Chondrocyte (in vitro differentiated cells): ENCODE results near the gene RIC8B. TPM values are rescaled to one million over a fixed set of nuclear protein-coding genes. Genes with fewer than 3 reads are reported as not detected.

ENCODE experiments used
- DNase-seq: peaks from one replicate; pipeline ENCODE4 v3.0.0; 2021; ENCODE audit warnings: mixed read lengths, low spot score
- H3K27ac Mint-ChIP-seq: one replicate; pipeline ENCODE4 v1.8.0; 2021; ENCODE audit warnings: mild to moderate bottlenecking, moderate library complexity, mixed read lengths; ENCODE audit not compliant: unreplicated experiment
- H3K27me3 Mint-ChIP-seq: 2 replicates; pipeline ENCODE4 v1.8.0; 2021; ENCODE audit warnings: low read depth, mixed read lengths
- H3K36me3 Mint-ChIP-seq: 2 replicates; pipeline ENCODE4 v1.8.0; 2021; ENCODE audit warnings: low read depth, mixed read lengths
- H3K4me1 Mint-ChIP-seq: 2 replicates; pipeline ENCODE4 v1.8.0; 2021; ENCODE audit warnings: low read depth, mild to moderate bottlenecking, mixed read lengths
- H3K4me3 Mint-ChIP-seq: one replicate; pipeline ENCODE4 v1.8.0; 2021; ENCODE audit warnings: mild to moderate bottlenecking, moderate library complexity, mixed read lengths; ENCODE audit not compliant: unreplicated experiment
- H3K9me3 Mint-ChIP-seq: 2 replicates; pipeline ENCODE4 v1.8.0; 2021; ENCODE audit warnings: low read depth, mixed read lengths
- CTCF ChIP-seq: fragments of 200-600 bp; sonication (generic); IDR thresholded peaks from 2 replicates; pipeline ENCODE4 v1.5.0; 2021; ENCODE audit warnings: antibody characterized with exemption, mild to moderate bottlenecking, moderate library complexity
- total RNA-seq: library from RNA; stranded (reverse); gene quantifications from 3 replicates; pipeline ENCODE4 v1.2.1, GENCODE V29; 2021

The RIC8B gene
- total RNA-seq, 1 donor from 2014 or later: 12.3 TPM

DNA sequence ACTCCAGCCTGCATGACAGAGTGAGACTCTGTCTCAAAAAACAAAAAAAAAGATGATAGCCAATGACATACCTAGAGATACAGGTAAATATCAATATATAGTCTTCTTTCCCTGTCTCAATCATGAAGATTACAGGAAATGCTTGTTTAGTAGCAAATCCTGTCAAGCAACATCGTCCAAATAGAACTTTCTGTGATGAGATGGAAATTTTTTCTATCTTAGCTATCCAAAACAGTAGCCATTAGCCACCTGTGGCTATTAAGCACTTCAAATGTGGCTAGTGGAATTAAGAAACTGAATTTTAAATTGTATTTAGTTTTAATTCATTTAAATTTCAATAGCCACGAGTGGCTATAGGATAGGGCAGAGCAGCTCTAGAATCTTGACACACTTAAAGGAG lies 33.2 kb upstream of the RIC8B start:
- no peaks in the 10 kb centered on the region for H3K9me3 Mint-ChIP-seq
- DNase-seq: no peak
- no peak for TF ChIP-seq CTCF
- no peaks in the 10 kb centered on the region for H3K36me3 Mint-ChIP-seq
- no peak overlapping the region for H3K27ac Mint-ChIP-seq
- no peak overlapping the region for H3K4me3 Mint-ChIP-seq
- peaks cover 12% of the 10 kb centered on the region for H3K4me1 Mint-ChIP-seq
- peaks cover 5% of the 10 kb centered on the region for H3K27me3 Mint-ChIP-seq

DNA sequence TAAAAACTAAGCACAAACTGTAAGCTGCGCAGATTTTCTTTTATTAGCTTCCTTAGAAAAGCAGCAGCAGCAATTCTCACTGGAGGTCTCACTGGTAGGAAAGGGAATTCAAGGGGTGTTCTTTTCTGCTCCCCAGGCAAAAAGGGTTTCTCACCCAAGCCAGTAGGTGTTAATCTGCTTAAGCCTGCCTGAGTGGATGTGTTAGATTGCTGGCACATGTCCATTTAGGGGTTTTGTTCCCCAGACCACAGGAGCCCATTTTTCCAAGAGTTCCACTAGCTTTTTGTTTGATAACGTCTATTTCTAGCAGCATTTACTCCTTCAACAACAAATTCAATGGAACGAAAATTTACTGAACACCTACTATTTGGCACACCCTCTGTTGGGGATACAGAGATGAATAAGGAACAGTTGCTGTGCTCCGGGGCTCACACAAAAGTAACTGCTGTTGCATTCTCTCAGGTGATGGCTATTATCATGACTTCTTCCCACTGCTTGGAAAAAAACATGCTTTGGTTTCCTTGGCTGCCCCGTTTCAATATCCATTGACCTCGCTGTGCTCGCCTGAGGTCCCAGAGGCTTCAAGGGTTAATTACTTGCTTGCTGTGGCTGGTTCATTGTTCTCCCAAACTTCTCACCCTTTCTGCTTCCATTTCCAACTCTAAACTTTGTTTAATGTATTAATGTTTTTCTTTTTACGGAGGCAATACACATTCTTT lies 31.1 kb upstream of the RIC8B start:
- no peak overlapping the region for H3K27ac Mint-ChIP-seq
- H3K27me3 Mint-ChIP-seq: peaks cover 5% of the 10 kb centered on the region
- no peak for DNase-seq
- H3K4me3 Mint-ChIP-seq: no peak overlapping the region
- no peaks in the 10 kb centered on the region for H3K36me3 Mint-ChIP-seq
- H3K9me3 Mint-ChIP-seq: no peaks in the 10 kb centered on the region
- no peak for TF ChIP-seq CTCF
- peaks cover 12% of the 10 kb centered on the region for H3K4me1 Mint-ChIP-seq

DNA sequence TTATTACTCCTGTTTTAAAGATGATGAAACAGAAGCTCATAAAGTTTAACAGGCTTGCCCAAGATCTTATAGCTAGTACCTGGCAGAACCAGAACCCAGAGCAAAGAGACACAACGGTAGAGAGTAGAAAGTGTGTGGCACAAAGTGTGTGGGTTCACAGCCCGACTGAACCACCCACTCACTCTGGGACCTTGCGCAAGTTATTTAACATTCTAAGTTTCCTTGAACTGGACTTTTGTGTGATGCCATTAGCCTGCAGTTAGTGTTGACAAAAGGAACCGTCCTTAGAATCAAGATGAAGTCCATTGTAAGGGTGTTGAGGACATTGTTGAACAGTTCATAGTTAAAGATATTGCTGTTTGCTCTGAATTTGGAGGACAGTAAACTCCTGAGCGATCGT lies 29.9 kb upstream of the RIC8B start:
- no peak for TF ChIP-seq CTCF
- Mint-ChIP-seq H3K4me1 (peaks cover 12% of the 10 kb centered on the region), H3K27me3 (peaks cover 5% of the 10 kb centered on the region), H3K9me3 (no peaks in the 10 kb centered on the region), H3K36me3 (no peaks in the 10 kb centered on the region), H3K4me3 (no peak overlapping the region), H3K27ac (no peak overlapping the region)
- DNase-seq: no peak

GRCh38 chr12:106745181-106745745 lies 29.2 kb upstream of the RIC8B start:
- Mint-ChIP-seq H3K36me3 (no peaks in the 10 kb centered on the region), H3K4me3 (no peak overlapping the region), H3K4me1 (peaks cover 8% of the 10 kb centered on the region), H3K27me3 (peaks cover 5% of the 10 kb centered on the region), H3K27ac (no peak overlapping the region), H3K9me3 (no peaks in the 10 kb centered on the region)
- DNase-seq: no peak
- TF ChIP-seq CTCF: no peak

DNA sequence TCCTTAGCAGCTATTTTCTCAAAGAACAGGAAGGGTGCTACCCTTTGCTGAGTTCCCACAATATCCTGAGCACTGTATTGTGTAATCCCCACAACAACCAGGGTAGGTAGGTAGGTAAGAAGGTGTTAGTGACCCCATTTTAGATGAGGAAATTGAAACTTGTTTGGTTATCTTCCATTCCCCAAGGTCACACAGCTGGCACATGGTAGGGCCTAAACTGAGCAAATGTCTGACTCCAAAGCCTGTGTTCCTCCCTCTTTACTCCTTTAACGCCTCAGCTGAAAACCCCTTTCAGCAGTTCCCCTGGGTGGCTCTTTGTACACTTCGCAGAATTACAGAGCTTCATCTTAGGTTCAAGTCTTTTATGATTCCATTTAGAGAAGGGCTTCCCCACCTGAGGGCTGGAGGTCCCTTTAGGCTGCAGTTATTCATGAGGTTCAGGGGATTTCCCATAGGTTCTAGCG lies 26.5 kb upstream of the RIC8B start:
- no peak for DNase-seq
- Mint-ChIP-seq H3K4me1 (peaks cover 3% of the 10 kb centered on the region), H3K27me3 (peaks cover 3% of the 10 kb centered on the region), H3K27ac (no peak overlapping the region), H3K4me3 (no peak overlapping the region), H3K9me3 (peaks cover 4% of the 10 kb centered on the region), H3K36me3 (no peaks in the 10 kb centered on the region)
- TF ChIP-seq CTCF: no peak
